HG03442 (cell line): ENCODE measurements around the gene THSD8.
"Not testable (repeated sequence)": the region's sequence is repeated elsewhere in the genome, so short reads cannot be mapped to it uniquely, and the experiment has no call there.

Experiments used
- ATAC-seq: cut with Tn5 transposase; IDR thresholded peaks from one replicate; pipeline ENCODE4 v1.9.1; 2021; ENCODE audit warnings: mild to moderate bottlenecking, moderate library complexity; ENCODE audit not compliant: unreplicated experiment

Gene THSD8

GRCh38 chr19:12821761-12822160 lies 19.9 kb downstream of the THSD8 start:
- no peak for ATAC-seq

- ATAC-seq, result no peak
These were observed 23.6 kb downstream of the THSD8 start for GRCh38 chr19:12825254-12826131.

GRCh38 chr19:12828494-12828893 lies 26.6 kb downstream of the THSD8 start:
- no peak for ATAC-seq

- ATAC-seq, result no peak
These were observed 31.5 kb downstream of the THSD8 start for GRCh38 chr19:12833418-12833737.

GRCh38 chr19:12833738-12834565 lies 32.1 kb downstream of the THSD8 start:
- ATAC-seq, result no peak

GRCh38 chr19:12834566-12834943 lies 32.7 kb downstream of the THSD8 start, which contains the start of gene RTBDN:
Gene RTBDN (minus strand): TSS chr19:12834579. CDS start chr19:12829979, 4,600 bp downstream.
- no peak for ATAC-seq

GRCh38 chr19:12834976-12835757 lies 33.3 kb downstream of the THSD8 start:
- no peak for ATAC-seq

GRCh38 chr19:12836529-12836863 lies 34.6 kb downstream of the THSD8 start:
- ATAC-seq, result no peak

- ATAC-seq, result no peak
These were observed 35.4 kb downstream of the THSD8 start for GRCh38 chr19:12837225-12837624.

GRCh38 chr19:12838182-12838885 lies 36.5 kb downstream of the THSD8 start, which contains the start of gene MAST1:
Gene MAST1 (plus strand): TSS chr19:12838515. CDS start chr19:12838573, 58 bp downstream.
- no peak for ATAC-seq

- no peak for ATAC-seq
These were observed 37.3 kb downstream of the THSD8 start for GRCh38 chr19:12838886-12839756.

GRCh38 chr19:12840091-12841079 lies 38.5 kb downstream of the THSD8 start:
- ATAC-seq, result no peak

- no peak for ATAC-seq
These were observed 39.2 kb downstream of the THSD8 start for GRCh38 chr19:12841094-12841493.

- ATAC-seq, result no peak
These were observed 40.6 kb downstream of the THSD8 start for GRCh38 chr19:12842511-12842910.

GRCh38 chr19:12843328-12843727 lies 41.5 kb downstream of the THSD8 start:
- ATAC-seq, result no peak

- no peak for ATAC-seq
These were observed 42.3 kb downstream of the THSD8 start for GRCh38 chr19:12843999-12844732.

GRCh38 chr19:12846613-12847012 lies 44.7 kb downstream of the THSD8 start:
- ATAC-seq, result not testable (repeated sequence)
